GM23338 (cell line): ENCODE data around the gene SLC16A5. TPM values are rescaled to one million over a fixed set of nuclear protein-coding genes. Genes with fewer than 3 reads are reported as not detected.

ENCODE experiments used
- ATAC-seq: fragments of 200-7000 bp; cut with Tn5 transposase; 3 replicates; pipeline ENCODE4 v1.9.1; 2020
- DNase-seq: peaks from one replicate; pipeline ENCODE4 v3.0.0-alpha.2; 2015; ENCODE audit warnings: low spot score
- H2AFZ ChIP-seq: fragments of 200-600 bp; sonication (generic); 2 replicates; pipeline ENCODE4 v1.8.0; 2016; ENCODE audit warnings: antibody characterized with exemption, mild to moderate bottlenecking, moderate library complexity
- H3F3A ChIP-seq: fragments of 200-600 bp; sonication (generic); replicated peaks from 2 replicates; pipeline ENCODE4 v1.8.0; 2017; ENCODE audit warnings: antibody characterized with exemption, mixed run types, low read depth
- H3K27ac ChIP-seq: fragments of 200-600 bp; sonication (generic); 2 replicates; pipeline ENCODE4 v1.6.1; 2016; ENCODE audit warnings: low read depth
- H3K27me3 ChIP-seq: fragments of 200-600 bp; sonication (generic); 2 replicates; pipeline ENCODE4 v1.8.0; 2016; ENCODE audit warnings: mild to moderate bottlenecking, mixed run types, moderate library complexity; ENCODE audit not compliant: insufficient read depth
- H3K36me3 ChIP-seq: fragments of 200-600 bp; sonication (generic); 2 replicates; pipeline ENCODE4 v1.8.0; 2016; ENCODE audit warnings: mild to moderate bottlenecking; ENCODE audit not compliant: insufficient read depth
- H3K4me1 ChIP-seq: fragments of 200-600 bp; sonication (generic); 2 replicates; pipeline ENCODE4 v1.8.0; 2016; ENCODE audit warnings: mild to moderate bottlenecking, moderate library complexity; ENCODE audit not compliant: insufficient read depth
- H3K4me2 ChIP-seq: fragments of 200-600 bp; sonication (generic); 2 replicates; pipeline ENCODE4 v1.7.1; 2017; ENCODE audit warnings: mixed run types
- H3K4me3 ChIP-seq: fragments of 200-600 bp; sonication (generic); 2 replicates; pipeline ENCODE4 v1.6.1; 2016; ENCODE audit warnings: mixed run types
- H3K79me2 ChIP-seq: fragments of 200-600 bp; sonication (generic); replicated peaks from 2 replicates; pipeline ENCODE4 v1.8.0; 2017; ENCODE audit warnings: mild to moderate bottlenecking; ENCODE audit not compliant: insufficient read depth
- H3K9me2 ChIP-seq: fragments of 200-600 bp; sonication (generic); 2 replicates; pipeline ENCODE4 v1.8.0; 2017; ENCODE audit not compliant: insufficient read depth
- H4K20me1 ChIP-seq: fragments of 200-600 bp; sonication (generic); replicated peaks from 2 replicates; pipeline ENCODE4 v1.8.0; 2017; ENCODE audit warnings: mild to moderate bottlenecking; ENCODE audit not compliant: insufficient read depth
- H3K27ac Mint-ChIP-seq: 2 replicates; pipeline ENCODE4 v1.8.0; 2020; ENCODE audit warnings: inconsistent platforms, mild to moderate bottlenecking, moderate library complexity, mixed read lengths
- H3K27me3 Mint-ChIP-seq: 3 replicates; pipeline ENCODE4 v1.8.0; 2022; ENCODE audit warnings: low read depth, mild to moderate bottlenecking, moderate library complexity, mixed read lengths, inconsistent platforms; ENCODE audit not compliant: insufficient read depth, poor library complexity
- H3K36me3 Mint-ChIP-seq: 3 replicates; pipeline ENCODE4 v1.8.0; 2021; ENCODE audit warnings: low read depth, mild to moderate bottlenecking, inconsistent platforms, moderate library complexity, mixed read lengths
- H3K4me1 Mint-ChIP-seq: 3 replicates; pipeline ENCODE4 v1.8.0; 2020; ENCODE audit warnings: mild to moderate bottlenecking, inconsistent platforms, mixed read lengths
- H3K4me3 Mint-ChIP-seq: 3 replicates; pipeline ENCODE4 v1.8.0; 2021; ENCODE audit warnings: moderate library complexity, mild to moderate bottlenecking, inconsistent platforms, mixed read lengths
- H3K9me3 Mint-ChIP-seq: 3 replicates; pipeline ENCODE4 v1.8.0; 2020; ENCODE audit warnings: moderate library complexity, mild to moderate bottlenecking, inconsistent platforms, mixed read lengths
- CREB1 ChIP-seq: fragments of 250-450 bp; sonication (Bioruptor Pico); IDR thresholded peaks from 2 replicates; pipeline ENCODE4 v1.5.0; 2020; ENCODE audit warnings: low read depth, mild to moderate bottlenecking, moderate library complexity
- ETS1 ChIP-seq: IDR thresholded peaks from 2 replicates; pipeline ENCODE4 v1.6.1; 2016; ENCODE audit warnings: antibody characterized with exemption
- EZH2 ChIP-seq: fragments of 200-600 bp; sonication (generic); IDR thresholded peaks from one replicate; pipeline ENCODE4 v1.8.0; 2017; ENCODE audit warnings: antibody characterized with exemption, mild to moderate bottlenecking, low read depth; ENCODE audit not compliant: unreplicated experiment
- EZH2phosphoT487 ChIP-seq: fragments of 200-600 bp; sonication (generic); IDR thresholded peaks from one replicate; pipeline ENCODE4 v1.8.1; 2018; ENCODE audit warnings: antibody characterized with exemption; ENCODE audit not compliant: unreplicated experiment
- JUNB ChIP-seq: IDR thresholded peaks from one replicate; pipeline ENCODE4 v1.6.1; 2016; ENCODE audit warnings: antibody characterized with exemption; ENCODE audit not compliant: unreplicated experiment
- NANOG ChIP-seq: IDR thresholded peaks from 2 replicates; pipeline ENCODE4 v1.6.1; 2016; ENCODE audit warnings: antibody characterized with exemption, borderline replicate concordance
- POLR2AphosphoS5 ChIP-seq: IDR thresholded peaks from 2 replicates; pipeline ENCODE4 v1.6.1; 2016; ENCODE audit warnings: antibody characterized with exemption, low read depth
- REST ChIP-seq: IDR thresholded peaks from one replicate; pipeline ENCODE4 v1.6.1; 2018; ENCODE audit warnings: antibody characterized with exemption; ENCODE audit not compliant: unreplicated experiment
- STAT1 ChIP-seq: IDR thresholded peaks from one replicate; pipeline ENCODE4 v1.6.1; 2016; ENCODE audit warnings: antibody characterized with exemption; ENCODE audit not compliant: unreplicated experiment
- ZNF114 ChIP-seq: fragments of 250-450 bp; sonication (Bioruptor Pico); IDR thresholded peaks from 2 replicates; pipeline ENCODE4 v1.5.0; 2020; ENCODE audit warnings: mild to moderate bottlenecking, moderate library complexity
- ZNF331 ChIP-seq: fragments of 250-450 bp; sonication (Bioruptor Pico); IDR thresholded peaks from 2 replicates; pipeline ENCODE4 v1.5.0; 2020; ENCODE audit warnings: low read depth, mild to moderate bottlenecking, moderate library complexity
- polyA plus RNA-seq: library from polyadenylated mRNA; unstranded; fragments of >200 nt; fragmentation: Nextera tagmentation; extraction: Ambion mirVana; gene quantifications from 2 replicates; pipeline ENCODE4 v1.2.1, GENCODE V29; 2016
- total RNA-seq: library from RNA; depleted of rRNA; stranded (reverse); fragments of >200 nt; shearing (Covaris generic); gene quantifications from 2 replicates; pipeline ENCODE4 v1.2.3, GENCODE V29; 2014
- TF ChIP-seq, protein P1 (sequence below), 2 experiments: fragments of 200-600 bp in 1 of 2; sonication (generic) in 1 of 2; conservative IDR thresholded peaks; 2 replicates each; pipeline versions ENCODE4 v1.5.1 to v1.6.1; 2016 to 2017; ENCODE audit warnings: antibody characterized with exemption in 2 of 2, low read depth in 2 of 2, mild to moderate bottlenecking in 2 of 2, moderate library complexity in 1 of 2
- TF ChIP-seq, protein P2 (sequence below): fragments of 250-450 bp; sonication (Bioruptor Pico); IDR thresholded peaks from 2 replicates; pipeline ENCODE4 v1.5.0; 2020; ENCODE audit warnings: mild to moderate bottlenecking, moderate library complexity

SLC16A5 gene
- total and polyA plus RNA-seq, 2 experiments from 2014 or later = 7.3 to 40.0 TPM

GRCh38 chr17:75064040-75064439 is 23.7 kb upstream of the SLC16A5 start:
- H3K36me3 Mint-ChIP-seq = peaks cover 56% of the 10 kb centered on the region

More at GRCh38 chr17:75064040-75064439, 23.7 kb upstream of the SLC16A5 start:
- Histone ChIP-seq H3K36me3 (peaks cover 40% of the 10 kb centered on the region), H3K79me2 (no peaks in the 10 kb centered on the region), H3F3A (0 out of 2 replicates have a peak, but pooled peaks cover 6% of the 10 kb centered on the region), H3K27ac (no peak overlapping the region), H4K20me1 (peaks cover 10% of the 10 kb centered on the region; the same call in 1 of the 2 replicates), H3K27me3 (no peaks in the 10 kb centered on the region), H3K4me3 (no peak overlapping the region), H3K4me1 (no peaks in the 10 kb centered on the region), H2AFZ (no peak overlapping the region), H3K9me2 (no peaks in the 10 kb centered on the region), H3K4me2 (no peak overlapping the region)
- no peak overlapping the region for H3K4me3 Mint-ChIP-seq
- no peaks in the 10 kb centered on the region for H3K9me3 Mint-ChIP-seq
- H3K4me1 Mint-ChIP-seq = no peaks in the 10 kb centered on the region
- ATAC-seq = no peak
- H3K27me3 Mint-ChIP-seq = peaks cover 10% of the 10 kb centered on the region
- TF ChIP-seq CREB1 (CRISPR knock-in tag) = no peak
- no peak for TF ChIP-seq ZNF114 (CRISPR knock-in tag)
- TF ChIP-seq POLR2AphosphoS5 = no peak
- TF ChIP-seq ETS1 = no peak
- TF ChIP-seq JUNB = no peak
- TF ChIP-seq REST = no peak
- TF ChIP-seq, protein P1, sequence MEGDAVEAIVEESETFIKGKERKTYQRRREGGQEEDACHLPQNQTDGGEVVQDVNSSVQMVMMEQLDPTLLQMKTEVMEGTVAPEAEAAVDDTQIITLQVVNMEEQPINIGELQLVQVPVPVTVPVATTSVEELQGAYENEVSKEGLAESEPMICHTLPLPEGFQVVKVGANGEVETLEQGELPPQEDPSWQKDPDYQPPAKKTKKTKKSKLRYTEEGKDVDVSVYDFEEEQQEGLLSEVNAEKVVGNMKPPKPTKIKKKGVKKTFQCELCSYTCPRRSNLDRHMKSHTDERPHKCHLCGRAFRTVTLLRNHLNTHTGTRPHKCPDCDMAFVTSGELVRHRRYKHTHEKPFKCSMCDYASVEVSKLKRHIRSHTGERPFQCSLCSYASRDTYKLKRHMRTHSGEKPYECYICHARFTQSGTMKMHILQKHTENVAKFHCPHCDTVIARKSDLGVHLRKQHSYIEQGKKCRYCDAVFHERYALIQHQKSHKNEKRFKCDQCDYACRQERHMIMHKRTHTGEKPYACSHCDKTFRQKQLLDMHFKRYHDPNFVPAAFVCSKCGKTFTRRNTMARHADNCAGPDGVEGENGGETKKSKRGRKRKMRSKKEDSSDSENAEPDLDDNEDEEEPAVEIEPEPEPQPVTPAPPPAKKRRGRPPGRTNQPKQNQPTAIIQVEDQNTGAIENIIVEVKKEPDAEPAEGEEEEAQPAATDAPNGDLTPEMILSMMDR (conservative IDR thresholded peaks at IDR 0.05; ENCODE audit: low read depth in 2 of 2) = no peak
- no peak for TF ChIP-seq EZH2phosphoT487
- TF ChIP-seq ZNF331 (CRISPR knock-in tag) = no peak
- TF ChIP-seq EZH2 = no peak
- no peak for TF ChIP-seq NANOG
- no peak for TF ChIP-seq STAT1
- TF ChIP-seq, protein P2, sequence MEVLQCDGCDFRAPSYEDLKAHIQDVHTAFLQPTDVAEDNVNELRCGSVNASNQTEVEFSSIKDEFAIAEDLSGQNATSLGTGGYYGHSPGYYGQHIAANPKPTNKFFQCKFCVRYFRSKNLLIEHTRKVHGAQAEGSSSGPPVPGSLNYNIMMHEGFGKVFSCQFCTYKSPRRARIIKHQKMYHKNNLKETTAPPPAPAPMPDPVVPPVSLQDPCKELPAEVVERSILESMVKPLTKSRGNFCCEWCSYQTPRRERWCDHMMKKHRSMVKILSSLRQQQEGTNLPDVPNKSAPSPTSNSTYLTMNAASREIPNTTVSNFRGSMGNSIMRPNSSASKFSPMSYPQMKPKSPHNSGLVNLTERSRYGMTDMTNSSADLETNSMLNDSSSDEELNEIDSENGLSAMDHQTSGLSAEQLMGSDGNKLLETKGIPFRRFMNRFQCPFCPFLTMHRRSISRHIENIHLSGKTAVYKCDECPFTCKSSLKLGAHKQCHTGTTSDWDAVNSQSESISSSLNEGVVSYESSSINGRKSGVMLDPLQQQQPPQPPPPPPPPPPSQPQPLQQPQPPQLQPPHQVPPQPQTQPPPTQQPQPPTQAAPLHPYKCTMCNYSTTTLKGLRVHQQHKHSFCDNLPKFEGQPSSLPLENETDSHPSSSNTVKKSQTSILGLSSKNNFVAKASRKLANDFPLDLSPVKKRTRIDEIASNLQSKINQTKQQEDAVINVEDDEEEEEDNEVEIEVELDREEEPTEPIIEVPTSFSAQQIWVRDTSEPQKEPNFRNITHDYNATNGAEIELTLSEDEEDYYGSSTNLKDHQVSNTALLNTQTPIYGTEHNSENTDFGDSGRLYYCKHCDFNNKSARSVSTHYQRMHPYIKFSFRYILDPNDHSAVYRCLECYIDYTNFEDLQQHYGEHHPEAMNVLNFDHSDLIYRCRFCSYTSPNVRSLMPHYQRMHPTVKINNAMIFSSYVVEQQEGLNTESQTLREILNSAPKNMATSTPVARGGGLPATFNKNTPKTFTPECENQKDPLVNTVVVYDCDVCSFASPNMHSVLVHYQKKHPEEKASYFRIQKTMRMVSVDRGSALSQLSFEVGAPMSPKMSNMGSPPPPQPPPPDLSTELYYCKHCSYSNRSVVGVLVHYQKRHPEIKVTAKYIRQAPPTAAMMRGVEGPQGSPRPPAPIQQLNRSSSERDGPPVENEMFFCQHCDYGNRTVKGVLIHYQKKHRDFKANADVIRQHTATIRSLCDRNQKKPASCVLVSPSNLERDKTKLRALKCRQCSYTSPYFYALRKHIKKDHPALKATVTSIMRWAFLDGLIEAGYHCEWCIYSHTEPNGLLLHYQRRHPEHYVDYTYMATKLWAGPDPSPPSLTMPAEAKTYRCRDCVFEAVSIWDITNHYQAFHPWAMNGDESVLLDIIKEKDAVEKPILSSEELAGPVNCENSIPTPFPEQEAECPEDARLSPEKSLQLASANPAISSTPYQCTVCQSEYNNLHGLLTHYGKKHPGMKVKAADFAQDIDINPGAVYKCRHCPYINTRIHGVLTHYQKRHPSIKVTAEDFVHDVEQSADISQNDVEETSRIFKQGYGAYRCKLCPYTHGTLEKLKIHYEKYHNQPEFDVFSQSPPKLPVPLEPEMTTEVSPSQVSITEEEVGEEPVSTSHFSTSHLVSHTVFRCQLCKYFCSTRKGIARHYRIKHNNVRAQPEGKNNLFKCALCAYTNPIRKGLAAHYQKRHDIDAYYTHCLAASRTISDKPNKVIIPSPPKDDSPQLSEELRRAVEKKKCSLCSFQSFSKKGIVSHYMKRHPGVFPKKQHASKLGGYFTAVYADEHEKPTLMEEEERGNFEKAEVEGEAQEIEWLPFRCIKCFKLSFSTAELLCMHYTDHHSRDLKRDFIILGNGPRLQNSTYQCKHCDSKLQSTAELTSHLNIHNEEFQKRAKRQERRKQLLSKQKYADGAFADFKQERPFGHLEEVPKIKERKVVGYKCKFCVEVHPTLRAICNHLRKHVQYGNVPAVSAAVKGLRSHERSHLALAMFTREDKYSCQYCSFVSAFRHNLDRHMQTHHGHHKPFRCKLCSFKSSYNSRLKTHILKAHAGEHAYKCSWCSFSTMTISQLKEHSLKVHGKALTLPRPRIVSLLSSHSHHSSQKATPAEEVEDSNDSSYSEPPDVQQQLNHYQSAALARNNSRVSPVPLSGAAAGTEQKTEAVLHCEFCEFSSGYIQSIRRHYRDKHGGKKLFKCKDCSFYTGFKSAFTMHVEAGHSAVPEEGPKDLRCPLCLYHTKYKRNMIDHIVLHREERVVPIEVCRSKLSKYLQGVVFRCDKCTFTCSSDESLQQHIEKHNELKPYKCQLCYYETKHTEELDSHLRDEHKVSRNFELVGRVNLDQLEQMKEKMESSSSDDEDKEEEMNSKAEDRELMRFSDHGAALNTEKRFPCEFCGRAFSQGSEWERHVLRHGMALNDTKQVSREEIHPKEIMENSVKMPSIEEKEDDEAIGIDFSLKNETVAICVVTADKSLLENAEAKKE (CRISPR knock-in tag) = no peak
- no peak overlapping the region for H3K27ac Mint-ChIP-seq
- DNase-seq = no peak
